Stimulated activated CD4-positive, alpha-beta T cell treated with anti-CD3 and anti-CD28 coated beads, Interleukin-12 subunit alpha, Interleukin-12 subunit beta, amount 100 ng/mL, for 4 hours (primary cell): ENCODE measurements around the gene PRR7.

Source experiments
- DNase-seq: peaks from one replicate; pipeline ENCODE4 v3.0.0-alpha.2; 2020

Gene PRR7

DNA sequence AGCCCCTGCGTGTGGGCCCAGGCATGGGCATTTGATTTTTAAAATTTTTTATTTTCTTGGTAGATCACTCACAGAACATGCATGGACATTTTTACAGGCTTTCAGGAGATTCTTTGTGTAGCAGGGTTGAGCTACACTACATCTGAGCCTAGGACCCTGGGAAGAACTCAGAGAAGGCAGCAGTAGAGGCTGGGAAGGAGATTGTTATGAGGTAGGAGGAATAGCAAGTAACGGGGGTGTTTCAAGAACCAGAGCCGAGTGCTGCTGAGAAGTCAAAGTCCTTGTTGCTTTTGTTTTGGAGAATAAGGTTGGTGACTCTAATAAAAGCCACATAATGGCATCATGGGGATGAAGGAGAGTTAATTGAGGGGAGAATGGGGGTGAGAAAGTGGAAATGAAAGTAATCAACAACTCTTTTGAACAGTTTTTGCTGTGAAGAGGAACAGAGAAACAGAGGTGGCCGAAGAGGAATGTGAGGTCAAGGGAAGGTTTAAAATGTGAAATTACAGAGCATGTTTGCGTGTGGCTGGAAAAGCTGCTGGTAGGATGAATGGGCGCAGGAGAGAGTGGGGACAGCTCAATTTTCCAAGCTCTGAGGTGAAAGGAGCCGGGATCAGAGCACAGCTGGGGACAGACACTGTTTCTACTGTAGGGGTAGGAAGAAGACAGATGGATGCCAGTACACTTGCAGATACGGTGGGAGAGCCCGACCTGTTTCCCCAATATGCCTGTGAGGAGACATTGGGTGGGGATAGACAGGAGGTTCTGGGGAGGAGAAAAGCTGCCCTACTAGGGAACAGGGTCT is 55.5 kb downstream of the PRR7 start:
- DNase-seq, result no peak

- DNase-seq, result no peak
These were observed 56.3 kb downstream of the PRR7 start for GRCh38 chr5:177502886-177503285.

DNA sequence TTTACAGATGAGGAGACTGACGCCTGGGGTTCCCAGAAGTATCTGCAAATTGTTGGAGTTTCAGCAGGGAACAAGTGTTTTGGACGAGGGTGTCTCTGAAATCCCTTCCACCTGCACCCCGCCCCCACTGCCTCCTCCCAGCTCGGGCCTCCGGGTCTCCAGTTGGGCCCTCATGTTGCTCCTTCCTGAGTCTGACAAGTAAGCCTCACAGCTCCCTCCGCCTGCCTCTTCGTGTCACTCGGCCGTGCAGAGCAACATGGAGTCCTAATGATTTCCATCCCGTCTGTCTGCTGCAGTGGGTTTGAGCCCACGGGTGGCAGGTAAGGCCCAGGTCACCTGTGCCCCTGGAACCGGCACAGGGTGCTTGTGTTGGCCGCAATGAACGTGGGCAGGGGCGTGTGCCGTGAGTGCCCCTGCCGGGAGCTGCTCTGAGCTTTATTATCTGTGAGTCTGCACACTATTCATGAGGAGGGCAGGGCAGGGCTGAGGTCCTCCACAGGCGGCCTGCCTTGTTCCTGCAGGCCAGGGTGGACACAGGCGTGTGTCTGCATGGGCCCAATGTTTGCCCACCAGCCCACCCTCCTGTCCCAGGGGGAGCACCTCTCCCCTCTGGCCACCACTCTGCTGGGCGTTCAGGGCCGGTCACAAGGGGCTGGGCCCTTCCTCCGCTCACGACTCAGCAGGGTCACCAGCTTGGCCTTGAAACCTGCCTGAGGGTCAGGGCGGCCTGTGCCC is 56.9 kb downstream of the PRR7 start:
- no peak for DNase-seq

DNA sequence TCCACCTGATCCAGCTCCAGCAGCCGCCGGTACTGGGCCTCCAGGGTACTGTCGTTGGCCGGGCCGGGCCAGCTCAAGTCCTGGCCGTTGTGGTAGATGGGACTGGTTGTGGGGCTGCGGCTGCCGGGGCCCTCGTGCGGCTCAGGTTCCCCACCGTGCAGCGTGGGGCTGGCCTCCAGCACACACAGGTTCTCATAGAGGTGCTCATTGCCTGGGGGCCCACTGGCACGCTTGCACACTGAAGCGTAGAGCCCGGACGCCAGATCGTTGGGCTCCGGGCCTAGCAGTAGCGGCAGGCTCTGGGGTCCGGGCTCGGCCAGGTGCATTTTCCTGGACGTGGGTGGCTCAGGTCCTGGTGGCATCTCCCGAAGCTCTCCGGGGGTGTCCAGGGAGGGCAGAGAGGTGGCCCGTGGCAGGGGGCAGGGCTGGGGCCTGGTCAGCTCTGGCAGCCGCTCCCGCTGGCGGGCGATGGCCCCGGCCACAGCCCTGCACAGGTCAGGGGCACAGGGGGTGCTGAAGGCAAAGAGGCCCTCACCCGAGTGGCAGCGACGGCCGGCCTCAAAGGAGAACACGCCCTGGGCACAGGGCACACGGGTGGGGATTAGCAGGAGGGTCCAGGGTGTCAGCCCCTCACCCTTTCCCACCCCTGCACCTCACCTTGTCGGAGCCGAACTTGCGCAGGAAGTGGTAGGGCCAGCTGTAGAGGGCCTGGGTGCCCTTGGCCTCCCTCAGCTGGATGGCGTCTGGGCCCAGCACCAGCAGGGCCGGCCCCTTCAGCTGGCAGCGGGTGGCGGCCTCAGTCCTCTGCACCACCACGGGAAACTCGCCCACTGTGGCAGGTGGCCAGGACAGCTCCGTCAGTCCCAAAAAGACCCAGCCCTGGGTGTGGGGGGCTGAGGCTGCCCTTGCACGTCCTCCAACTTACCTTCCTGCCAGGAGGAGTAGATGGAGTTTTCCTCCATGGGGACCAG is 57.8 kb downstream of the PRR7 start:
- no peak for DNase-seq

- DNase-seq, result no peak
These were observed 58.5 kb downstream of the PRR7 start for GRCh38 chr5:177505075-177505474.
